T follicular helper cell (primary cell): ENCODE measurements around the gene EDN1.
"Not testable (repeated sequence)": the region's sequence is repeated elsewhere in the genome, so short reads cannot be mapped to it uniquely, and the experiment has no call there.

ENCODE experiments used
- DNase-seq: peaks from one replicate; pipeline ENCODE4 v3.0.0-alpha.2; 2020; ENCODE audit warnings: low read depth

The EDN1 gene

GRCh38 chr6:12325872-12326271 lies 35.7 kb downstream of the EDN1 start:
- no peak for DNase-seq

GRCh38 chr6:12327391-12327790 lies 37.2 kb downstream of the EDN1 start:
- no peak for DNase-seq

DNA sequence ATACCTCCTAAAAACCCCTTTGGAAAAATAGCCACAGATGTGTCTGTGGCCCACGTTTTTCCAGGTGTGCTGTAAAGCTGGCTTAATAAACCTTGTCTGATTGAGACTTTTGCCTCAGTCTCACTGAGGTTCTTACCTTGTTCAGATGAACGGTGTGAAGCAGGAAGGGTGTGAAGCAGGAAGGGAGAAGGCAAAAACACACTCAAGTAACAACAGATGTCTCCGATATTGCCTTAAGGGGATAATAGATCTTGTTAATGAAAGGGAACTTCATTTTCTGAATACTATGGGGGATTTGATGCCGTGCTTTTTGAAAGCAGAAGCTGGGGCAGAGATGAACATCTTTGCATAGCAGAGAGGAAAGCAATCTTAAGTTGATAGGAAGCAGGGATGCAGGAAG lies 37.8 kb downstream of the EDN1 start:
- no peak for DNase-seq

- DNase-seq, result no peak
These were observed 38.5 kb downstream of the EDN1 start for GRCh38 chr6:12328701-12329100.

DNA sequence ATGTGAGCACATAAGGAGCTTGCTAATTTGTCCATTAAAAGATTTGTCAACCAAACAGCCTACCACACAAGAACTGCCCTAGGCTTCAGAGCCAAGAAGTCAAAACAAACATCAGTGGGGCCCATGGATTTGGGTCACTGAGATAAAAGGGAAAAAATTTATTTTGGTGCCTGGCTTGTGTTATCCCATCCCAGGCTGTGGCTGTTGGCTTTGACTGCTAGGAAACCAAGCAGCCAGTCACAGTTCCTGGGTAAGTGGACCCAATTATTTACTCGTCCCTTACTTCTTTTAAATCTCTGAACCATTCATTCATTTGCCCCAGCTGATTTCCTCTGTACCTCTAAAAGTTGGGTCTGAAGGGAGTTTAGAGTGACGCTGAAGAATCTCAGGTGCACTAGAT lies 41.3 kb downstream of the EDN1 start:
- no peak for DNase-seq

DNA sequence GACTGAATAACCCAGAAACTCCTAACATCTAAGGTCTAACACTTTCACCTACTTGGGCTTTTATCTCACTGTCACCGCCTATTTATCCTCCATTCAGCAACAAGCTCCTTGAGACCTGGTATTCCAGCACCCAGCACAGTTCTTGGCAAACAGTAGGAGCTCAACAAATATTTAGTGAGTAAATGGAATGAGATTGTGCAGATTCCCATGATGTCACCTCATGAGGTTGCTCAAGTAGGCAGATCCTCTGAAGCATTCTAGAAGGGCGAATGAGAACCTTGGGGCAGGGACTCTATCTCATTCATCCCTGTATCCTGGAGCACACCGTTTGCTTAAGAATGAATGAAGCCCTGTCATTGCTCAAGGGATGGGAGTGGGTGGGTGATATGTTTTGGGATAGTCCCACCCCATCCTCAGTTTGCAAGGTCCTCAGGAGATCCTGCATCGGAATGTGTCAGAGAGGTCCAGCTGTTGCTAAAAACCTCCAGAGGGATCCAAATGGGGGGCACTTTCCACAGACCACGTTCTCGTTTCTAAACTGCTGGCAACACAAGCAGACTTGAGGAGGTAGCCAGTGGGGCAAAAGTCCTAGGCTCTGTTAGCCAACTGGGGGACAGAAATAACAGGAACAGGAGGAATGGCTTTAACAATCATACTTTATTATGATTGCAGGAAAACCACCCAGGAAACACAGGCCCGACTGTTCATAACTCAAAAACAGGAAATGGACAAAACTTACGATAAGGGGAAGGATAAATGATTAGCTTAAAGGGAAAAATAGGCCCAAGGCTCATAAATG lies 42.0 kb downstream of the EDN1 start:
- DNase-seq, result no peak

GRCh38 chr6:12332750-12333079 lies 42.6 kb downstream of the EDN1 start:
- not testable (repeated sequence) for DNase-seq

GRCh38 chr6:12333128-12333527 lies 43.0 kb downstream of the EDN1 start:
- no peak for DNase-seq

DNA sequence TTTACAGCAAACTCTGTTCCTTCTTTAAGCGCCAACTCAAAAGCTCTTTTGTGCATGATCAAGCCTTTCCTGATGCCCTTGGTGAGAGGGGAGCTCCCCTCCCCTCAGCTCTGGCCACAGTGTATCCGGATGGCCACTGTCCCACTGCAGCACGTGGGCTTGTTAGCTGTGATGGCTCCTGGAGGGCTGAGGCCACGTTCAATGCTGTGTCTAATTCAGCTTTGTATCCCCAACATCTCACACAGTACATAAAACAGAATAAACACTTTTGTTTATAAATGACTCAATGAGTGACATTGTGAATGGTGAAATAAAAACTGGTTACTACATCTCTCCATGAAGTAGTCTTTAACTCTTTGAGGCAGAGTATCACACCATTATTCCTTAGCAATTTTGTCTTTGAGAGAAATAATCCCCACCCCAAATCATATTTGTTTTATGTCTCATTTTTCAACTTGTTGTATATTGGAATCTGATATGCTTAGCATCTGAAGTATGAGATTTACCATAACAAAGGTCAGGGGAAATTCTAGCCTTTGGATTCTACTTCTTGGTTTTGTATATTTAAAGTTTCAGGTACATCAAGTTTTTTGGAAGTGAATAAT lies 44.5 kb downstream of the EDN1 start:
- DNase-seq, result no peak

DNA sequence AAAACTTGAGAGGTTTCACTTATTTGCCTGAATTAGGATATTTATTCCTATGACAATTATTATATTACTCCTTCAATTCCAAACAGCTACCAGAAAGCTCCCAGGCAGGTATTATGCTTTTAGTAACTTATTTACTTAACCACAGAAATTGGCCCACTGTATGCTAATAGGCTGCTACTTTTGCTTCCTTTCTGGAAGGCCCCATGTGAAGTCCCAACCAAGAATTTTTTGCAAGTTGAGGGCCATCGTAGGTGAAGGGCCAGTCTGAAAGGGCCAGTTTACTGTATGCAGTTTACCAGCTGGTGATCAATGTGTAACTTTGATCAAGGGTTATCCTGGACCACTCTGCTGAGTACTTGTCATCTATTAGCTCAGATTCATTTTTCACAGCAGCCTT lies 45.0 kb downstream of the EDN1 start:
- DNase-seq, result no peak

DNA sequence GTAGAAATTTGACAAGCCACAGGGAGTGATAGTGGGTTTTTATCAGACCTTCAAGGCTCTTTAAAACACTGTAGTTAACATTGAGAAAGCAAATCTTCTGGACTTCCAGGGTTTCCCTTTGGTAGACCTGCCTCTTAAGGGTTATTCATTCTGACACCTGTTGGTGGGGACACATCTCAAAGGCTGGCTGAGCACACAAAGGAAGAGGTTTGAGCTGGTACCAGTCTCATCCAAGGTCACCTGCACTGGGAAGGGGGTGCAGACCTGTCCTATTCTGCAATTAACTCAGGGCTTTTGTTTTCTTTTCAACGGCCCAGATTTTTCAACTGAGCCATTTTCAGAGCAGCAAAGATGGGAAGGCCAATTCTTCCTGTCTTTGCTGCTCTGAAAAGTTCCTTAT lies 45.6 kb downstream of the EDN1 start:
- no peak for DNase-seq

GRCh38 chr6:12336121-12336971 lies 46.2 kb downstream of the EDN1 start:
- no peak for DNase-seq

- DNase-seq, result no peak
These were observed 48.9 kb downstream of the EDN1 start for GRCh38 chr6:12339022-12339421.

GRCh38 chr6:12339808-12340487 lies 49.8 kb downstream of the EDN1 start:
- no peak for DNase-seq

- no peak for DNase-seq
These were observed 50.3 kb downstream of the EDN1 start for GRCh38 chr6:12340488-12340818.

- DNase-seq, result no peak
These were observed 52.5 kb downstream of the EDN1 start for GRCh38 chr6:12342664-12343063.

GRCh38 chr6:12343122-12343439 lies 52.9 kb downstream of the EDN1 start:
- no peak for DNase-seq

GRCh38 chr6:12343440-12344162 lies 53.4 kb downstream of the EDN1 start:
- DNase-seq, result no peak

DNA sequence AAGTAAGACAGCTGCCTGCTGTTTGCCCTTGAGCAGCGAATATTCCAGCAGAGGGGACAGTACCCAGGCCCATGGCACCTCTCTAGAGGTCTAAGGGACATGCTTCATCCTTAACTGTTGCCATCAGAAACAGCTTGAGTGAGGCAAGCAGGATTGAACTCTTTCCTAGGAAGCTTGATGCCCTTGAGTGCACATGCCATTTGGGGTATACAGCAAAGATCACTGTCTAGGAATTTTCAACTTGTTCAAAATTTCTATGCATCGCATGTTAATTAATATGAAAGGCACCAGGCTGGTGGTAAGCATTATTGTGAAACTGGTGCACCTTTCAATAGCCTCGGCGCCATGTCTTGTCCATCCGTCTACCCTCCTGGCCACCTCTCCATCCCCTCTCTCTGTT lies 54.1 kb downstream of the EDN1 start:
- no peak for DNase-seq

DNA sequence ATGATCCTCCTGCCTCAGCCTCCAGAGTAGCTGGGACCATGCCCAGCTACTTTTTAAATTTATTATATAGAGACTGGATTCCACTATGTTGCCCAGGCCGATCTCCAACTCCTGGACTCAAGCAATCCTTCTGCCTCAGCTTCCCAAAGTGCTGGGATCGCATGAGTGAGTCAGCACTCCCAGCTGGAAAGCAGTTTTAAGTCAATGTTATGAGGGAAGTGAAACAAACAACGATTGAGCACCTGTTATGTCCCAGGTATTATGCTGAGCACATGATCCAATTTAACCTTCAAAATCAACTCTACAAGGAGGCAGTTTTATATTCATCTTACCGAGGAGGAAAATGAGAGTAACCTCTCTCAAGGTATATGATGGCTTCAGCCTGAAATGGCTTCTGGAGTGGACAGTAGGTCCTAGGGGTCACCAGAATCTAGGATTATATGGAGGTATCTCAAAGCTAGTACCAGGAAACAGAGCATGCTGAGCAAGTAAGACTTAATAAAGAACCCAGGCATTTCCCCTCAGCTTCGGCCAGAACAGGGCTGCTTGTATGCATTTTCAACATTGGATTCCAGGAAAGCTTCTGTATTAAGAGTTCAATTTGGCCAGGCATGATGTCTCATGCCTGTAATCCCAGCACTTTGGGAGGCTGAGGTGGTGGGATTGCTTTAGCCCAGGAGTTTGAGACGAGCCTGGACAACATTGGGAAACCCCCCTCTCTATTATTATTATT lies 55.0 kb downstream of the EDN1 start:
- no peak for DNase-seq

- DNase-seq, result no peak
These were observed 55.5 kb downstream of the EDN1 start for GRCh38 chr6:12345694-12346058.
